ENCODE results near the gene FGF14.

The FGF14 gene

GRCh38 chr13:102369302-102369701 lies 32.5 kb downstream of the FGF14 start:
- TF ChIP-seq, protein P1, sequence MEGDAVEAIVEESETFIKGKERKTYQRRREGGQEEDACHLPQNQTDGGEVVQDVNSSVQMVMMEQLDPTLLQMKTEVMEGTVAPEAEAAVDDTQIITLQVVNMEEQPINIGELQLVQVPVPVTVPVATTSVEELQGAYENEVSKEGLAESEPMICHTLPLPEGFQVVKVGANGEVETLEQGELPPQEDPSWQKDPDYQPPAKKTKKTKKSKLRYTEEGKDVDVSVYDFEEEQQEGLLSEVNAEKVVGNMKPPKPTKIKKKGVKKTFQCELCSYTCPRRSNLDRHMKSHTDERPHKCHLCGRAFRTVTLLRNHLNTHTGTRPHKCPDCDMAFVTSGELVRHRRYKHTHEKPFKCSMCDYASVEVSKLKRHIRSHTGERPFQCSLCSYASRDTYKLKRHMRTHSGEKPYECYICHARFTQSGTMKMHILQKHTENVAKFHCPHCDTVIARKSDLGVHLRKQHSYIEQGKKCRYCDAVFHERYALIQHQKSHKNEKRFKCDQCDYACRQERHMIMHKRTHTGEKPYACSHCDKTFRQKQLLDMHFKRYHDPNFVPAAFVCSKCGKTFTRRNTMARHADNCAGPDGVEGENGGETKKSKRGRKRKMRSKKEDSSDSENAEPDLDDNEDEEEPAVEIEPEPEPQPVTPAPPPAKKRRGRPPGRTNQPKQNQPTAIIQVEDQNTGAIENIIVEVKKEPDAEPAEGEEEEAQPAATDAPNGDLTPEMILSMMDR (conservative IDR thresholded peaks at IDR 0.05; ENCODE audit: low read length): no peak
- H3K4me3 ChIP-seq (ENCODE audit: low read length): no peak overlapping the region
- no peak for DNase-seq (ENCODE audit: low read depth)

DNA sequence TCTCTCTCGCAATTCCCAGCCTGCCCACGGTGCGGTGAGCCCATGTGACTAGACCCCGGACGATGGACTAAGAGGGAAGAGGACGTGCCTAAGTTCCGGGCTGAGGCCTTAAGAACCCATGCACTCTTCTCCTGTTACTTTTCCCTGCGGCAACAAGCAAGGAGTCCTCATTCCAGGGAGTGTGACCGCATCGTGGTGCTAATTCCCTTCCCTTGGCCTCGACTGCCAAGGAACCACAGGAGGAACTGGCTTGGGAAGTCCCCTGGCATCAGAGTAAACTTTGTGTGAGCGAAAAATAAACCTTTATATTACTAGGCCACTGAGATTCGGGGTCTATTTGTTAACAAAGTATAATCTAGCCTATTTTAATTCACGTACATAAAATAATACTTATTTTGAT lies 34.0 kb downstream of the FGF14 start:
- no peak overlapping the region for H3K4me3 ChIP-seq (ENCODE audit: low read length)
- DNase-seq (ENCODE audit: low read depth): no peak
- TF ChIP-seq, protein P1 (conservative IDR thresholded peaks at IDR 0.05; ENCODE audit: low read length): no peak

- no peak for DNase-seq (ENCODE audit: low read depth)
- TF ChIP-seq, protein P1 (conservative IDR thresholded peaks at IDR 0.05; ENCODE audit: low read length): no peak
- H3K4me3 ChIP-seq (ENCODE audit: low read length): no peak overlapping the region
These were observed 40.7 kb downstream of the FGF14 start for GRCh38 chr13:102361113-102361512.

- DNase-seq (ENCODE audit: low read depth): no peak
- TF ChIP-seq, protein P1 (conservative IDR thresholded peaks at IDR 0.05; ENCODE audit: low read length): no peak
These were observed 42.6 kb downstream of the FGF14 start for GRCh38 chr13:102359264-102359663.

GRCh38 chr13:102355251-102355650 lies 46.6 kb downstream of the FGF14 start:
- TF ChIP-seq, protein P1 (conservative IDR thresholded peaks at IDR 0.05; ENCODE audit: low read length): no peak
- DNase-seq (ENCODE audit: low read depth): no peak
- no peak overlapping the region for H3K4me3 ChIP-seq (ENCODE audit: low read length)

More at GRCh38 chr13:102359264-102359663, 42.6 kb downstream of the FGF14 start:
- H3K4me3 ChIP-seq (ENCODE audit: low read length): no peak overlapping the region

DNA sequence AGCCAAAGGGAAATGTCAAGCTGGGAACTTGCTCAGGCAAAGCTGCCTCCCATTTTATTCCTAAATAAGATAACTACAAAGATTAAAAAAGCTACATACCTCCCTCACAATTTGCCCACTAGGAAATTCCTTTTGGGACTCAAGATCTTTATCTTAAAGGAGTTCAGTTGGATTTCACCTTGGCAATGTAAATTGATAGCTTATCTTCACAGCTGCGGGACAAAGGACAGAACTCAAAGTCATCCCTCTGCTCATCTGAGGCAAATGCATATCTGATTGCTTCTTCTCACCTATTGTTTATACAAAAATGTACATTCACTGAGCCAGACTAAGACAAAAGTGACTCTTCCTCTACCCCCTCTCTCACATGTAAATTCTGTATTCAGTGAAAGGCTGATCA lies 47.8 kb downstream of the FGF14 start:
- TF ChIP-seq, protein P1 (conservative IDR thresholded peaks at IDR 0.05; ENCODE audit: low read length): no peak
- no peak for DNase-seq (ENCODE audit: low read depth)
- H3K4me3 ChIP-seq (ENCODE audit: low read length): no peak overlapping the region

DNA sequence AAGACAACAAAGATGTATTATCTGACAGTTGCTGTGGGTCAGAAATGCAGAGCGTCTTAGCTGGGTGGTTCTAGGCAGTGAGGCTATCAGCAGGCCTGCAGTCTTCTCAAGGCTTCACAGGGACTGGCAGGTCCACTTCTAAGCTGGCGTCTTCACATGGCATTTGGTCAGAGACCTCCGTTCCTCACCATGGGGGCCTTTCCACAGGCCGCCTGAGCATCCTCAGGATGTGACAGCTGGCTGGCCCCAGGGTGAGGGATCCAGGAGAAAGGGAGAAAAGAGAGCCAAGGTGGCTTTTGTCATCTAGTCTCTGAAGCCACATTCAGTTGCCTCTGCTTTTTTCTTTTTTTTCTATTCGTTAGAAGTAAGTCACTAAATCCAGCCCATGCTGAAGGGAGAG lies 50.3 kb downstream of the FGF14 start:
- no peak overlapping the region for H3K4me3 ChIP-seq (ENCODE audit: low read length)
- no peak for DNase-seq (ENCODE audit: low read depth)
- TF ChIP-seq, protein P1 (conservative IDR thresholded peaks at IDR 0.05; ENCODE audit: low read length): no peak
